ENCODE results near the gene AIM2.
"Not testable (repeated sequence)": the region's sequence is repeated elsewhere in the genome, so short reads cannot be mapped to it uniquely, and the experiment has no call there.

The AIM2 gene

DNA sequence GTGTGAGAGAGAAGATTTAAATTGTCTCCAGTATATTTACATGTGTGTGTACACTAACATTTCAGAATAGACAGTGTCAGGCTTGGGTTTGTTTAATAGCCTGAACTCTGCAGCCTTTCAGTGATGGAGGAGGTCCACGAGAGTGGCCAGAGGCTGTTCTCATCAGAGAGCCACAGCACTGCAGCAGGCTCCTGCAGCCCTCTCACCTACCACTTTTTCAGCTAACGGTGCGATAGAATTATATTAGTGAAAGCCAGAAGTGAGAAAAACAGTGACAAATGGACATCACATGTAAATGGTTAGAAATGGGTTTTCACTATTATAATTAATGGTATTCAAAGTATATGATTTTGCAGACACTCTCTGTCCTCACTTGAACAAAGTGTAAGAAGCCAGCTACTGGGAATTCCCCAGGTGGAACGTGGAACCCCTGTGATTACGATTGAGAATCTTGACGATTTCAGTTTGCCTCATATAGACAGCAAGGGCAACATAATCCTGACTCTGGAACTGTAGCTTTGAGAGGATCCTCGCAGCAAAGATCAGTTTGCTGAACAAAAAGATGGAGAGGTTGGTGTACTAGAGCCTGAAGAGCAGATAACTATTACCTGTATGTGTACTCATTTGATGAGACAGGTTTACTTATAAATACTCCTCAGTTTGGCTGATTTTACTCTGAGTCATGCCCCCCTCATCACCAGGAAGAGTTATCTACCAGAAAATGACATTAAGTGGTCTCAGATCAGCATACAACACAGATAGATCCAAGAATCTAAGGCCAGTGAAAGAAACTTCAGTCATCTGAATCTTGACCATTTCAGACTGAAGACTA lies 35.5 kb downstream of the AIM2 start:
- DNase-seq (ENCODE audit: low read depth): no peak
- TF ChIP-seq, protein P1, sequence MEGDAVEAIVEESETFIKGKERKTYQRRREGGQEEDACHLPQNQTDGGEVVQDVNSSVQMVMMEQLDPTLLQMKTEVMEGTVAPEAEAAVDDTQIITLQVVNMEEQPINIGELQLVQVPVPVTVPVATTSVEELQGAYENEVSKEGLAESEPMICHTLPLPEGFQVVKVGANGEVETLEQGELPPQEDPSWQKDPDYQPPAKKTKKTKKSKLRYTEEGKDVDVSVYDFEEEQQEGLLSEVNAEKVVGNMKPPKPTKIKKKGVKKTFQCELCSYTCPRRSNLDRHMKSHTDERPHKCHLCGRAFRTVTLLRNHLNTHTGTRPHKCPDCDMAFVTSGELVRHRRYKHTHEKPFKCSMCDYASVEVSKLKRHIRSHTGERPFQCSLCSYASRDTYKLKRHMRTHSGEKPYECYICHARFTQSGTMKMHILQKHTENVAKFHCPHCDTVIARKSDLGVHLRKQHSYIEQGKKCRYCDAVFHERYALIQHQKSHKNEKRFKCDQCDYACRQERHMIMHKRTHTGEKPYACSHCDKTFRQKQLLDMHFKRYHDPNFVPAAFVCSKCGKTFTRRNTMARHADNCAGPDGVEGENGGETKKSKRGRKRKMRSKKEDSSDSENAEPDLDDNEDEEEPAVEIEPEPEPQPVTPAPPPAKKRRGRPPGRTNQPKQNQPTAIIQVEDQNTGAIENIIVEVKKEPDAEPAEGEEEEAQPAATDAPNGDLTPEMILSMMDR (IDR thresholded peaks at IDR 0.05; ENCODE audit: insufficient read depth, low read depth, low read length, missing control alignments): no peak
- no peak overlapping the region for H3K4me3 ChIP-seq (ENCODE audit: low read length)

DNA sequence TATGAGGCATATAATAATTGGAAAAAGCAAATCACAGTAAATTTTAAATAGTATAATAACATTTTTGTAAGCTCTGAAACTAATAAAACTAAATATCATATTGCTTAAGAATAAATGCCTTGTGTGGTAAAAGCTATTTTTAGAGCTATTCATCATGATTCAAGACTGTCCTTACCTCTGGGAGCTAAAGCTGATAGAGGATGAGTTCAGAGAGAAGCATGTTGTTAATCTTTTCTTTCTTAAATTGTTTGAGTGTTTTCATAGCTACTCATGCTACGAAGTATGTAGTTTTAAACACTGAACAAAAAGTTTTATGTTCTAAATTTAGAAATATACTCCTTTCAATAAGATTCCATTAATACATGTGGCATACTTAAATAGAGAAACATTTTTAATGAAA lies 36.4 kb downstream of the AIM2 start:
- TF ChIP-seq, protein P1 (IDR thresholded peaks at IDR 0.05; ENCODE audit: insufficient read depth, low read depth, low read length, missing control alignments): no peak
- H3K4me3 ChIP-seq (ENCODE audit: low read length): no peak overlapping the region
- no peak for DNase-seq (ENCODE audit: low read depth)

DNA sequence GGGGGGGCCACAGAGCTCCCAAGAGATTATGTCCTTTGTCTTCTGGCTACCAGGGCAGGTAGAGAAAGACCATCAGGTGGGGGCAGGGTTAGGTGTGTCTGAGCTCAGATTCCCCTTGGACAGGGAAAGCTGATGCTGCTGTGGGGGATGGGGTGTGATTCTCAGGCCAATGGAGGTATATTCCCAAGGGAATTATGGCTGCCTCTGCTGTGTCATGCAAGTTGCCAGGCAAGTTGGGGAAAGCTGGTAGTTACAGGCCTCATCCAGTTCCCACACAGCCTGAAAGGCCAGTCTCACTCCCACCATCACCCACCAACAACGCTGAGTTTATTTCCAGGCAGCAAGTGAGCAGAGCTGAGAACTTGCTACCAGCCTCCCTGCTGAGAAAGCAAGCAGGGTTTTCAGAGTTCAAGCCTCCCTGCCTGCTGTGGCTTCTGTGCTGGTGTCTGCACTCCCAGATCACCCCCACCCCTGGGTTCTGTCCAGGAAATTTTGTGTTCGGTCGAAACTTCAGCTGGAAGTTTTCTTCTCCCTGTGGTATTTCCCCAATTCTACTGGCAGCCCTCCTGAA lies 45.6 kb downstream of the AIM2 start:
- no peak overlapping the region for H3K4me3 ChIP-seq (ENCODE audit: low read length)
- DNase-seq (ENCODE audit: low read depth): peak; percentile 9
- TF ChIP-seq, protein P1 (IDR thresholded peaks at IDR 0.05; ENCODE audit: insufficient read depth, low read depth, low read length, missing control alignments): no peak

DNA sequence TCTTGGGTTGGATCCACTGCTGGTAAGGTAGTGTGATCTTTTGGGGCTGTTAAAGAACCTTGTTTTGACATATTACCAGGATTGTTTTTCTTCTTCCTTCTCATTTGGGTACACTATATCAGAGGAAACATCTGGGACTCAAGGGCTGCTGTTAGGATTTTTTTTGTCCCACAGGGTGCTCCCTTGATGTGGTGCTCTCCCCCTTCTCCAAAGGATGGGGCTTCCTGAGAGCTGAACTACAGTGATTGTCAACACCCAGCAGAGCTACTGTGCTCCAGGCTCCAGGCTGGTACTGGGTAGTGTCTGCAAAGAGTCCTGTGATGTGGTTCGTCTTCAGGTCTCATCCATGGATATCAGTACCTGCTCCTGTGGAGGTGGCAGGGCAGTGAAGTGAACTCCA lies 46.3 kb downstream of the AIM2 start:
- TF ChIP-seq, protein P1 (IDR thresholded peaks at IDR 0.05; ENCODE audit: insufficient read depth, low read depth, low read length, missing control alignments): no peak
- H3K4me3 ChIP-seq (ENCODE audit: low read length): no peak overlapping the region
- no peak for DNase-seq (ENCODE audit: low read depth)

DNA sequence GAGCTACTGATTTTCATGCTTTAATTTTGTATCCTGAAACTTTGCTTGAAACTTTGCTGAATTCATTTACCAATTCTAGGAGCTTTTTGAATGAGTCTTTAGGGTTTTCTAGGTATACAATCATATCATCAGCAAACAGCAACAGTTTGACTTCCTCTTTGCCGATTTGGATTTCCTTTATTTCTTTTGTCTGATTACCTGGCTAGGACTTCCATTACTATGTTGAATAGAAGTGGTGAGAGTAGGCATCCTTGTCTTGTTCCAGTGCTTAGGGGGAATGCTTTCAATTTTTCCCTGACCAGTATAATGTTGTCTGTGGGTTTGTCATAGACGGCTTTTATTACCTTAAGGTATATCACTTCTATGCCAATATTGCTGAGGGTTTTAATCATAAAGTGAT lies 49.7 kb downstream of the AIM2 start:
- H3K4me3 ChIP-seq (ENCODE audit: low read length); DNase-seq (ENCODE audit: low read depth): not testable (repeated sequence)

GRCh38 chr1:159025043-159025442 lies 51.5 kb downstream of the AIM2 start:
- TF ChIP-seq, protein P1 (IDR thresholded peaks at IDR 0.05; ENCODE audit: insufficient read depth, low read depth, low read length, missing control alignments): no peak
- no peak for DNase-seq (ENCODE audit: low read depth)
- no peak overlapping the region for H3K4me3 ChIP-seq (ENCODE audit: low read length)

DNA sequence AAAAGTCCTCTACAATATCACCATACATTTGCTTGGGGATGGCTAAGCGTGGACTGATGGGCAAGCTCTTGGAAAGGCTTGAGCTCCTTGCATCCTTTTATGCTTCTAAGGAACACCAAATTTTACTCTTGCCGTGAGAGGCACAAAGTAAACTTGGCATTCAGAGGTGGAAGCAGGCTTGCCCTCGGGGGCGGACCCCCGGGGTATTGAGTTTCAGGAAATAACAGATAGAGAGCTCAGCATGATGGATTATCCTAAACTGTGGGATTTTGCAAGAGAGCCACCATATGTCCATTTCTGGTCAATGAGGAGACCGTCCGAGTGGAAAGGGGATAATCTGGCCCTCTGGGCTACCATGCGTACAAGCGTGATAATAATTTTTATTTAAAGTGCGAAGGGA lies 52.8 kb downstream of the AIM2 start:
- no peak overlapping the region for H3K4me3 ChIP-seq (ENCODE audit: low read length)
- TF ChIP-seq, protein P1 (IDR thresholded peaks at IDR 0.05; ENCODE audit: insufficient read depth, low read depth, low read length, missing control alignments): no peak
- no peak for DNase-seq (ENCODE audit: low read depth)

All from epithelial cell of esophagus (primary cell).